GM19324 (cell line): ENCODE measurements around the gene MPI.
"Not testable (repeated sequence)": the region's sequence is repeated elsewhere in the genome, so short reads cannot be mapped to it uniquely, and the experiment has no call there.

ENCODE experiments used
- ATAC-seq: cut with Tn5 transposase; IDR thresholded peaks from one replicate; pipeline ENCODE4 v1.9.1; 2021; ENCODE audit warnings: mild to moderate bottlenecking, moderate library complexity; ENCODE audit not compliant: unreplicated experiment, low FRiP score

Gene MPI

GRCh38 chr15:74889390-74889882 lies 406 bp upstream of the MPI start:
- ATAC-seq: peak; percentile 25

- no peak for ATAC-seq
These were observed 771 bp downstream of the MPI start for GRCh38 chr15:74890665-74890960.

GRCh38 chr15:74891469-74891868 lies 1.6 kb downstream of the MPI start:
- ATAC-seq: no peak

- ATAC-seq: no peak
These were observed 2.5 kb downstream of the MPI start for GRCh38 chr15:74892313-74892712.

- ATAC-seq: no peak
These were observed 3.1 kb downstream of the MPI start for GRCh38 chr15:74892931-74893330.

- no peak for ATAC-seq
These were observed 3.8 kb downstream of the MPI start for GRCh38 chr15:74893627-74894026.

GRCh38 chr15:74894383-74894782 lies 4.5 kb downstream of the MPI start:
- not testable (repeated sequence) for ATAC-seq

- no peak for ATAC-seq
These were observed 6.0 kb downstream of the MPI start for GRCh38 chr15:74895830-74896229.

GRCh38 chr15:74896316-74896715 lies 6.5 kb downstream of the MPI start:
- ATAC-seq: no peak

- no peak for ATAC-seq
These were observed 7.5 kb downstream of the MPI start for GRCh38 chr15:74897300-74897701.

GRCh38 chr15:74901612-74902063 lies 11.8 kb downstream of the MPI start:
- no peak for ATAC-seq

GRCh38 chr15:74902295-74903075 lies 12.6 kb downstream of the MPI start:
- ATAC-seq: no peak

- ATAC-seq: no peak
These were observed 13.8 kb downstream of the MPI start for GRCh38 chr15:74903676-74904075.

GRCh38 chr15:74904190-74904805 lies 14.5 kb downstream of the MPI start:
- no peak for ATAC-seq

- no peak for ATAC-seq
These were observed 16.2 kb downstream of the MPI start for GRCh38 chr15:74906067-74906449.

- ATAC-seq: peak; percentile 84
These were observed 16.8 kb downstream of the MPI start, which contains the start of gene FAM219B for GRCh38 chr15:74906450-74907162. FAM219B (minus strand) TSS chr15:74906851; CDS start chr15:74906800, 51 bp downstream.

GRCh38 chr15:74907163-74907870 lies 17.5 kb downstream of the MPI start:
- ATAC-seq: peak; percentile 5

- ATAC-seq: no peak
These were observed 18.8 kb downstream of the MPI start for GRCh38 chr15:74908635-74909034.

GRCh38 chr15:74913041-74913440 lies 23.2 kb downstream of the MPI start:
- ATAC-seq: no peak

GRCh38 chr15:74913799-74914198 lies 24.0 kb downstream of the MPI start:
- ATAC-seq: not testable (repeated sequence)

GRCh38 chr15:74917676-74918075 lies 27.8 kb downstream of the MPI start:
- no peak for ATAC-seq
